Measurements from ENCODE around the gene CCDC93.

CCDC93 gene

DNA sequence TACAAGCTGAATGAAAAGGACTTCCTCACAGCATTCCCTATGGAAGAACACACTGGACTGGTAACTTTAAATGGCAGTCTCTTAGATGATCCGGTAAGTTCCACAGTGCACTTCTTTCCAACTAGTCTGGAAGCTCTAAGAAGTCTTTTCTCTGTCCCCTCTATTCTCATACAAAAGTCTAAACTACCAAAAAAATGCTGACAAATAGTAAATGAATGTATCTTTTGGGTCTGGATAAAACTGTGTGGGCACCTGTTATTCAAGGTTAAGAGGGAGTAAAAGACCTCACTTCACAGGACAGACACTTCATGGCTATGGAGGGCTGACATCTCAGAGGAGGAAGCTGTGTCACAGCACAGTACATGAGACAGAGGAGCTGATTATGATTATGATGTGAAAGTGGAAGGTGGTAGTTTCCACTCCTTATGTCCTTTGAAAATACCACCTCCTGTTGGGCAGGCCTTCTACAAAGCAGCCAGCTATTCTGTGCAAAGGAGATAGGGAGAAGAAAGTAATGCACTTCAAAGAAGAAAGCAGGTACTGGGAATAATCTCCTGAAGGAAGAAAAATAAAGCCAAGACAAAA is 23.9 kb downstream of the CCDC93 start:
- DNase-seq (ENCODE audit: low read depth in 3 of 3): no peak

- DNase-seq (ENCODE audit: low read depth in 3 of 3): no peak
These were observed 26.7 kb downstream of the CCDC93 start for GRCh38 chr2:117987121-117987520.

GRCh38 chr2:117985092-117985491 is 28.8 kb downstream of the CCDC93 start:
- DNase-seq (ENCODE audit: low read depth in 3 of 3): no peak

- no peak for DNase-seq (ENCODE audit: low read depth in 3 of 3)
These were observed 29.7 kb downstream of the CCDC93 start for GRCh38 chr2:117984208-117984607.

- no peak for DNase-seq (ENCODE audit: low read depth in 3 of 3)
These were observed 30.8 kb downstream of the CCDC93 start for GRCh38 chr2:117983040-117983439.

- no peak for DNase-seq (ENCODE audit: low read depth in 3 of 3)
These were observed 31.4 kb downstream of the CCDC93 start for GRCh38 chr2:117982376-117983033.

DNA sequence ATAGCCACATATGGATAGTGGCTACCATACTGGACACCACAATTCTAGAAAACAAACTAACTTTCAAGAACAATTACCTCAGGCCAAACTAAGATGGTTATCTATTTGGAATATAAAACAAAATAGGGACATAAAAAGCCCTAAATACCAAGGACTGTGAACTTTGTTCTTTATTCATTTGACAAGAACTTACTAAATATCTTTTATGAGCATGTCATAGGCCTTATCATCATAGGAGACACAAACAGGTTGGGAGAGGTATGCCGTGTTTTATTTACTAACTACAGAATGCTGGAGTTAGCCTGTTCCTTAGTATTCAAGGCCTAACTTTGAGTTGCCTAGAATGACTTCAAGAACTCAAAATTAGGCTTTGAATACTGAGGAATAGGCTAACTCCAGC is 32.1 kb downstream of the CCDC93 start:
- no peak for DNase-seq (ENCODE audit: low read depth in 3 of 3)

GRCh38 chr2:117980783-117981676 is 32.8 kb downstream of the CCDC93 start:
- DNase-seq (ENCODE audit: low read depth in 3 of 3): no peak

GRCh38 chr2:117979911-117980701 is 33.8 kb downstream of the CCDC93 start:
- DNase-seq (ENCODE audit: low read depth in 3 of 3): no peak

- no peak for DNase-seq (ENCODE audit: low read depth in 3 of 3)
These were observed 36.2 kb downstream of the CCDC93 start for GRCh38 chr2:117977696-117978095.

GRCh38 chr2:117976581-117976980 is 37.3 kb downstream of the CCDC93 start:
- DNase-seq (ENCODE audit: low read depth in 3 of 3): no peak

- DNase-seq (ENCODE audit: low read depth in 3 of 3): no peak
These were observed 40.3 kb downstream of the CCDC93 start for GRCh38 chr2:117973498-117974082.

GRCh38 chr2:117972476-117973123 is 41.3 kb downstream of the CCDC93 start:
- no peak for DNase-seq (ENCODE audit: low read depth in 3 of 3)

DNA sequence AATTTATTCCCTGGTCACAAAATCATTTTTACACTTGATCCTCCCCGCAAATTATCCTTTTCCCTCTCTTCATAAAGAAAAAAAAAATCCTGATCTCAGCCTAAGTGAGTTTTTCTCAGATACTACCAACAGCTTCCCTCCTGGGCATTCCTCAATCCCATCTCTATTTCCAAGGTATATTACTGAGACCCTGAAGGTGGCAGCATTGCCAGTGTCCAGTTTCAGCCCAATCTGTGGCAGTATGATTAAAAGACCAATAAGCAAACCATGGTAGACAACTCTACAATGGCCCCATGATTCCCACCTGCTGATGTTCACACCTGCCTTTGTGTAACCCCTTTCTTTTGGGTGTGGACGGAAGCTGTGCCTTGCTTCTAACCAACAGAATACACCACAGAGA is 45.1 kb downstream of the CCDC93 start:
- no peak for DNase-seq (ENCODE audit: low read depth in 3 of 3)

DNA sequence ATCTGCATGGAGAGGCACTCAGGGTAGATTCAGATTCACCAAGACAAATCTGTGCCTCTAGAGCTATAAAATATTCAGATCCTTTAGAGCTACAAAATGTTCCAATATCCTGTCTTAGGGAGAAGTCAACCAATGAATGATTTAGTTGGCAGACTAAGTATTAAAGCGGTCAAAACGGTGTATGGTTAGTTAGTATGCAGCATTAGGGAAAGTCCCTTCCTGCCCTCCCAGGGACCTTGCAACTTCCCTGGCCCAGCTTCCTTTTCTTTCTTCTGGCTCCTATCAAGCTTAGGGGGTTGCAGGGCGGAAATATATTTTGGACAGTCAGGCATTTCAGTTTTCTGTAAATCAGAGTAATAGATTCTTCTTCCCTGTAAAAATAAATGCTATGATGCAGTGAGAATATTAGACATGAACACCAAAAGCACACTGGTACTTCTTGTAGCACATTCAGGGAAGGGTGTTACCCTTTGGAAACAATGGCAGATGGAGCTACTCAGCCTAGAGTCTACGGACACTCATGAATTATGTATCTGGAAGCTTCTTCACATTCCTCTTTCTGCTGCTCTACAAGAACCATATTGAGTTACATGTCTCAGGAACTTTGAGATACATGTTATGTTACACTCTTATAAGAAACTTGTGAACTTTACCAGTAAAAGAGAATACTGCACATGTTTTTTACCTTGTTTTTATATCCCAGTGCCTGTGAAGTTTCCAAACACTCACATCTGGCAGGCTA is 45.7 kb downstream of the CCDC93 start:
- no peak for DNase-seq (ENCODE audit: low read depth in 3 of 3)

DNA sequence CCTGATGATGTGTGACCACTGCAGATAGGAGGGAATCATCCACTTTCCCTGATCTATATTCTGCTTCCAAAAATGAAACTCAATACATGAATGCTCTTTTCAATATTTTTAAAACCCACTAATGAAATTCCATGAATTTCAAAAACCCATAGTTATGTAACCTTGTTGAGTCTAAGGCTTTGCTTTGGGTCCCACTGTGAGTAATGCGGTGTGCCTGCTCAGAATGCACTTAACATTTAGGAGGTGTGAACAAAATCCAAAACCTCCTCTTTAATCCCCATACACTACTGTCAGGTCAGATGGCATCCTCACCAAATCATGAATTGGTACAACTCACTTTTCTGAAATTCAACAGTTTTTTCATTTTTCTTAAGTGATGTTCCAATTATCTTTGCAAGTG is 50.4 kb downstream of the CCDC93 start:
- DNase-seq (ENCODE audit: low read depth in 3 of 3): no peak

DNA sequence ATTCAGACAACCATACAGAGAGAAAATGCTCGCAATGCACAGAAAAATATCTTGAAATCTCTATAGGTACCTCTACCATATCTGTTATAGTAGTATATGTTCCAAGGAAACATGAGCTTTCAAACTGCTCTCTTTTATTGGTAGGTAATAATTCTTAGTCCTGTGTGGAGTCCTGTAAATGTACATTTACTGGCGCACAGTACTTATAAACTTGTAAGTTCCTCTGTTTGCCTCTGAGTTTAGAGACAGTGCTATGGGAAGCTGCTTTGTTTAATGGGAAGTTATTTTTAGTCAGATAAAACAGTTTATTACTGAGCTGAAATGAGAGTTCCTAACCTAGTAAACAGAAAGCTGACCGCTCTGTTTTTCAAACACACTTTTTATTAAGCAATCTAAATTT is 52.7 kb downstream of the CCDC93 start:
- no peak for DNase-seq (ENCODE audit: low read depth in 3 of 3)

- no peak for DNase-seq (ENCODE audit: low read depth in 3 of 3)
These were observed 53.6 kb downstream of the CCDC93 start for GRCh38 chr2:117960231-117960630.

DNA sequence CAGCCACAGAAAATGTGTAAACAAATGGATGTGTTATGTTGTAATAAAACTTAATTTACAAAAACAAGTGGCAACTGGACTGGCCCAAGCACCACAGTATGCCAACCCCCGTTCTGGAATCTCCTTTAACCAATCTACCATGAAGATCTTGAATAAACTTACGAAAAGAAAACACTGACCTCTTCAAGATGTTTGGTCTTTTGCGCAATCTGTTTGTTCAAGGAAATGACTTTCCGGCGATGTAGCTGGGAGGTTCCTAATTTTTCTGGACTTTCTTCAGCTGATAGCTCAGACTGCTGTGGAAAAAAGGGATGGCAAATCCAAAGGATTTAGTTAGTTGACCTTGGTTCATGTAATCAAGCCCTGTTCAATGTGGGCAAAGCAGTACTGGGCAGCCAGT is 55.7 kb downstream of the CCDC93 start:
- DNase-seq (ENCODE audit: low read depth in 3 of 3): no peak

GRCh38 chr2:117957616-117958015 is 56.3 kb downstream of the CCDC93 start:
- DNase-seq (ENCODE audit: low read depth in 3 of 3): no peak
